Stimulated activated CD8-positive, alpha-beta memory T cell treated with anti-CD3 and anti-CD28 coated beads, Interleukin-2, amount 100 ng/mL, for 1 hour (primary cell): ENCODE results near the gene INSM2.

Experiments used
- DNase-seq, 2 donors: peaks; one replicate each; pipeline ENCODE4 v3.0.0-alpha.2; 2020; ENCODE audit warnings: low read depth in 2 of 2

Gene INSM2

DNA sequence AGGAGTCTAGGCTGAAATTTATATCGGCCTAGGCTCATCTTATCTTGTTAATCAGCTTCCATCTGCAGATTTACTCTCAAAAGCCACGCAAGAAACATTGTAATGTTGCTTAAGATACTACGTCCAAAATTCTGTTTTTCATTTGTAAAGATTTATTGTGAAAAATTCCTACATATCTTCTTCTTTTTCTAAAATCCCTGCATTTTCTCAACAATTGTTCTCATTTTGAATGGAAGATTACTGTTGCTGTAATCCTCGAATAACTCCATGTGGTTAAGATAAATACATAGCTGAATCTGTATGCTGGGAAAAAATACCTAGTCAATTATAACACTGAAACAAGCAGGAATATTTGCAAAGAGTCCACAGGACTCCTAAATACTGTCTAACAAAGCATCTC is 15.6 kb downstream of the INSM2 start:
- DNase-seq: no peak

DNA sequence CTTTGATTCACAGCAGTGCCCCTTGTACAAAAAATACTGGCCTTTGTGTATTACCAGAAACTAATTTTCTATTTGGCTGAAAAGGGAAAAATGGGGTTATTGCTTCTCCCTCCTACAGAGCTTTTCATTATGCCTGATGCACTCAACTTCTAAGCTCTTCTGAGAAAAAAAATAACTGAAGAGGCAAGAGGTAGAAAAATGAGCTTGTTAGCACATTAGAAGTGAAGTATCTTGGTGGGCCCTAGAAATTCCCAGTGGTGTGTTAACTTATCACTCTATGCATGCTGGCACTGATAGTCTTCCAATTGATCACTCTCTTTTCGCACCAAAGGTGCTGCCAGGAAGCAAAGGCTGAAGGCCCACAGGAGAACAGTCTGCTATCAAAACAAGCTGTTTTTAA is 17.1 kb downstream of the INSM2 start:
- no peak for DNase-seq

DNA sequence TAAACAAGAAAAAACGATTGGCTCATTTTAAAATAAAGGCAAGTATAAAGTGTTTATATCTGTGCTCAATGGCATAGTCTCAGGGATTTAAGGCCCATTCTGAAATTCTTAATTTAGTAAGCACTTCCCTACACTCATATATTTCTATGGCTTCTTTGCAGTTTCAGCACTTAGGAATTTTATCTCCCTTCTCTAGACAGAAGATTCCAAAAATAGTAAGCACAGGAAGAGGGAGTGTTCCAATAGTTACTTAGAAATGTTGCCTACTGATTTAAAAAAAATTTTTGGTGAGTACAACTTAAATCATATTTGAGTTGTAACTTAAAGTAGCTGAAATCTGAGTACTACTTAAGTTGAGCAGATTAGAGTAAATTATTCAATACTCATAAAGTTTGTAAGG is 19.8 kb downstream of the INSM2 start:
- no peak for DNase-seq

DNA sequence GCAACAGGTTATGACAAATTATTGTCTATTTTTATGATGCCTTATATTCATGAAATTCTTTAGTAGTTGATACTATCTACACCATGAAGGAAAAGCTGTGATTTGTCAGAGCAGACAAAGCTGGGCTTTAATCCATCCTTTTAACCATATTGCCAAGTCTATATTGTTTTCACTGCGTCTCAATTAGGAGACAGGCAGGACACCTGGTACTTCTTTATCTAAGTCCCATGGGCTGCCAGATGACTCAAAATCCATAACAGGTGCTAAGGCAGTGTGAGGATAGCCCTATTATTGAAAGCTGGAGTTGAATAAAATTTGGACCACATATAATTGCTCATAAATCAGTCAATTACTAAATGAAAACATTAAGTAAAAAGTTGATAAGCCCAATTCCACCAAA is 22.6 kb downstream of the INSM2 start:
- DNase-seq: no peak

DNA sequence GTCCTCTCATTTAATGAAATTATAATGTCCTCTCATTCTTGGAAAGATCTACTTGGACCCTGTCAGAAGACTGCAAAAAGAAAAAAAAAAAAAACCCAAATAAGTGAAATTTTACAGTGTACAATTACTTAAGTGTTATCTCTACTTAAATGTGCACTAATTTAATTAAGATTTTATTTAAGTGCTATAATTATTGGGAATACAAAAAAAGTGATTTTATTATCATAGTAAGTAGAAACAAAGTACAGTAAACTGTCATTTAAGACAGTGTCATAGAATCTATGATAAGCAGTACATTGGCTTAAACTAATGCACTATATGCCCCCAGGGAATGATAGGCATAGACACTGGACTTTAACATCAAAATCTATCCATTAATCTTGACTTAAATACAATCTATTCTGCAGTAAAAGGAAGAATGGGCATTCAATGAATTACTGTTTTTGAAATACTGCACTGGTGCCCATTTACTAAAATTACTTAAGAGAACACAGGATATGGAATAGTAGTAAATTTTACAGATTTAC is 23.3 kb downstream of the INSM2 start:
- DNase-seq: no peak

DNA sequence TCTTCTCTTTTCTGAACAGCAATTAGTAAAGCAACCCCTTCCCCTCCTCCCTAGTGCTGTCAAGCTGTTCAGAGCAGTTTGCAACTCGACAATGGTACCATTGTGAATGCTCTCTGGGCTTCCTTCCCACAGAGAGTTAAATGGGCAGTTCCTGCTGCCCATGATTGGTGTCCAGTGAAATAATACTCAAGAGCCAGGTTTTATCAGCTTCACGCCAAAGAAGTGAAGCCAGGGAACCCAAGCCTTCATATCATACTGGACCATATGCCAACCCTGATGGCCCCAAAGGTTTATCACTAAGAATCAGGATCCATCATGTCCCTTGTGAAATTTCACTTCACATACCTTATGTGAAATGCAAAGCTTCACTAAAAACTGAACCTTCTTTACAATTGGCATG is 24.7 kb downstream of the INSM2 start:
- no peak for DNase-seq

DNA sequence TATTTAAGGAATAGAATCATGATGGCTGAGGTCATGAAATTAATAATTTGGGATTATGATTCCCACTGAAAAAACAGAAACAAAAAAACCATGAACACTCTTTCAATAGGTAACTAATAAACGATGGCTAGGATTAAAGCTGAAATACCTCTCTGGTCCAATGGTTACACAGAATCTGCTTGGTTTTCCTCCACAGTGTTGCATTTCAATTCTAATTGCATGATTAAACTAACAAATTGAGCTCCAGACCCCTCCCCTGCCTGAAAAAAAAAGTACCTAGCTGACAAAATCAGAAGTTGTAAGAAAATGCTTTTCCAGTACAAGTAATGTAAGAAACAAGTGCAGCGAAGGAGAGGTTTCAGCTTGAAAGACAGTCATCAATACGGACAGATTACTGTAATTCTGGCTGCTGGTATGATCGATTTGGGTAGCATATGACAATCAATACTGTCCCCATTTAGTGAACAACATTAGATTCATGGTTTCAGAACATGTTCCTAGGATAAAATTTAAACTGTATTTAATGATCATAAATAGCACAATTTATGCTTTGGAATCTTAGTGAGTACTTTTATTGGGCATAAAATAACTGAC is 32.0 kb downstream of the INSM2 start:
- DNase-seq: no peak

DNA sequence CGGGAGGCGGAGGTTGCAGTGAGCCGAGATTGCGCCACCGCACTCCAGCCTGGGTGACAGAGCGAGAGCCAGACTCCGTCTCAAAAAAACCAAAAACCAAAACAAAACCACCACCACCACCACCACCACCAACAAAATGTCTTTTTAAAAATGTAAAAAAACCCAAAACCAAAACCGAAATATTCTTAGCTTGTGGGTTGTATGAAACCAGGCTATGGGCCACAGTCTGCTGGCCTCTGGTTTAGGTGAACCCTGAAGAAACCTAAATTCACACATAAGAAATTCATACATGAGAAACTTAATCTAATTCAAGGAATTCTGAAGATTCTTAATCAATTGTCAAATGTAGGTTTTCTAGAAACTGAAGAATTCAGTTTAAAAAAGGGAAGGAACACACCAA is 37.6 kb downstream of the INSM2 start:
- DNase-seq: no peak

DNA sequence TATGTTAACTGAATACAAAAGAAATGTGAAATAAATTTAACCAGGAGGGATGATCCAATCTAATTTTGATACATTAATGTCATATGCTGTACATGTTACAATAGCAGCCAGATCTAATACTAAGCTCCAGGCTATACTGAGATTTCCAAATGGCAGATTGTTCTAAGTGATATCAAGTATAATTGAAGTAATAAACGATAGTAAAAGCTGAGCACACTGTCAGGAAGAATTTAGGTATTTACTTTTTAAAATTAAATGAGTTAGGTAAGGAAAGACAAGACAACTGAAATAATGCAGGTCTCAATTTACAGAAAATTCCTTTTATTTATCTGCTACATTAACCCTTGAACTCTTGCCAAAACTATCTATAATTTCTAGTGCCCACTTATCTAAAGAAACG is 39.9 kb downstream of the INSM2 start:
- no peak for DNase-seq

DNA sequence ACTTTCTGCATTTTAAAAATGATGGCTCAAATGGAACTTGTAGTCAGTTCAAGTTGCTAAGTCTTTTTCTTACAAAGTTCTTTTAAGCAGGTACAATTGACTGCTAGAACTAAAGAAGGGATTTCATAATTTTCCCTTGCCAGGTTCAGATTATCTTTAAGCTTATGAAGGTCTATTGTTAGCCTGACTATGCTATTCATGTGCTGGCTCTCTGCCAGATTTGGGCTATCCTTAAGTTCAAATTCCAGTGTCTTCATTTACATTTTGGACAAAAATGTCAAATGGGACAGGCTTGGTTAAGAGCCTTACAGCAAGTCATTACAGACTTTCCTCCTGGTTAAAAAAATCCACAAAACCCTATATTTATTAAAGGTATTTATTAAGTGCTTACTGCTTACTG is 42.3 kb downstream of the INSM2 start:
- no peak for DNase-seq

DNA sequence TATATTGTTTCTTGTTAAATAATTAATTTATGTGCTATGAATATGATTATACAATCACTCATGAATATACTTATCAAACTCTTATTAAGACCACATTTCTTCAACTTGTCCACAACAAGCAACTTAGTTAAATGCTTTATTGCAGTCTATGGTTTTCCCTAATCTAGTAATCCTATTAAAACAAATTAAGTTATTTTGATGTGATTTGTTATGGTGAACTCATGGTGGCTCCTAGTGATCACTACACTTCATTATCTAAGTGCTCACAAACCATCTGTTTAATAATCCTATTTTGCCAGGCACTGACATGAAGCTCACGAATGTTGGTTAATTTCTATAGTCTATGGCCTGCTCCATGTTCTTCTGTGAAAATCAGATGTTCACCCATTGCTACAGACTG is 42.9 kb downstream of the INSM2 start:
- DNase-seq: no peak

DNA sequence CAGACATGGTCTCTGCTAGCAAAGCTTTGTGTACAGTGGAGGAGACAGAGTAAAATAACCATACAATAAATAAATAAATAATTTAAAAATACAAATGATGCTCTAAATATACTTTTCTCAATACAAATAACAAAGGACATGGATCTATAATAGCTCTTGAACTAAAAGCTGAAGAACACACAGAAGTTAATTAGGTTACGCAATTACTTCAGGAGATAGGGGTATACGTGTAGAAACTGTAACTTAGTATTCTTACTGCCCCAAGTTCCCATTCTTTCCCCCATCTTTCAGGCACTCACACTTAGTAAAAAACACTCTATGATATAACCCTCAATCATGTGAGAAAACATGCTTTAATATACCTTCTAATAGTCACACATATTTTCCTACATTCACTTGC is 44.2 kb downstream of the INSM2 start:
- no peak for DNase-seq

DNA sequence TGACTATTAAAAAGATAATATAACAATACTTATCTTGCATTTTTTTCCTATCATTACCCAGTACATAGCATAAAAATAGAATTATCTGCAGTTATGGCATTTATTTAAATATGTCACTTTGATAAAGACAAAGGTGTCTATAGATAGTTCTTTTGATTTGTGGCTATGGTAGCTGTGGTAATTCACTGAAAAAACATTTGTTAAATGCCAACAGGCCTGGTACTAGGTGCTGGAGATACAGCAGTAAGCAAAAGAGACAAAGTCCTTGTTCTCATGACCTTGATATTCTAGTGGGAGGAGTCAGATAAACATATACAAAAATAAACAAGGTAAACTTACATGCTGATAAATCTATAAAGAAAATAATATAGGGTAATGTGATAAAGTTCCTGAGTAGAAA is 44.7 kb downstream of the INSM2 start:
- no peak for DNase-seq
